Stimulated activated CD4-positive, alpha-beta T cell treated with anti-CD3 and anti-CD28 coated beads, Interleukin-1b, Interleukin-23, amount 100 ng/mL, for 4 hours (primary cell): Measurements from ENCODE around the gene LIMS2.

Experiments used
- DNase-seq, 2 donors: peaks; one replicate each; pipeline ENCODE4 v3.0.0-alpha.2; 2020; ENCODE audit warnings: low read depth in 2 of 2

LIMS2 gene

GRCh38 chr2:127605691-127606263, 69.6 kb downstream of the LIMS2 start:
- DNase-seq: no peak

DNA sequence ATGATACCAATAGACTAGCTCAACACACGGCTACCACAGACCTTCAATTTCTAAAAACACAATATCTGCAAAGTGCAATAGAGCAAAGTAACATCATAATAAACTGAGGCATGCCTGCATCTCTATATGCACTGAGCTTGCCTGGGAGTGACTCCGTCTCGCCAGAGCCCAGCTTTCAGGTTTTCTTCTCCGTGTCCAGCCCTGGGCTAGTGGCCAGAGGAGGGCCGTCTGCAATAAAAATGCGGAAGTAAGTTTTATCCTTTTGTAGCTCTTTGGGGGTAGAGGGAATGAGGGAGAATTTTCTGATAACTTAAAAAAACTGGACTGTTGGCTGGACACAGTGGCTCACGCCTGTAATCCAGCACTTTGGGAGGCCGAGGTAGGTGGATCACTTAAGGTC, 70.3 kb downstream of the LIMS2 start:
- no peak for DNase-seq

- no peak for DNase-seq
Measured at GRCh38 chr2:127599211-127599610, 76.1 kb downstream of the LIMS2 start.

DNA sequence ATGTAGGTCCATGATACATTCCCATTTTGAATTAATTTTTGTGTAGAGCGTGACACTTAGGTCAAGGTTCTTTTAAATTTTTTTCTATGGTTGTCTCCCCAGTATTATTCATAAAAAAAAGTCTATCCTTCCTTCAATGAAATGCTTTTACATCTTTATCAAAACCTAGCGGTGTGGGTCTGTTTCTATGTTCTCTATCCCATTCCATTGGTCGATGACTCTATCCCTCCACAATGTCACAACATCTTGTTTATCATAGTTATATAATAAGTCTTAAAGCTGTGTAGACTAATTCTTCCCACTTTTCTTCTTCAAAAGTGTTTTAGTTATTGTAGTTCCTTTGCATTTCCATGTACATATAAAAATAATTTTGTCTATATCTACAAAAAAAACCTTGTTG, 76.6 kb downstream of the LIMS2 start:
- no peak for DNase-seq

GRCh38 chr2:127597984-127598380, 77.3 kb downstream of the LIMS2 start:
- DNase-seq: no peak

GRCh38 chr2:127597046-127597983, 78.0 kb downstream of the LIMS2 start:
- no peak for DNase-seq

DNA sequence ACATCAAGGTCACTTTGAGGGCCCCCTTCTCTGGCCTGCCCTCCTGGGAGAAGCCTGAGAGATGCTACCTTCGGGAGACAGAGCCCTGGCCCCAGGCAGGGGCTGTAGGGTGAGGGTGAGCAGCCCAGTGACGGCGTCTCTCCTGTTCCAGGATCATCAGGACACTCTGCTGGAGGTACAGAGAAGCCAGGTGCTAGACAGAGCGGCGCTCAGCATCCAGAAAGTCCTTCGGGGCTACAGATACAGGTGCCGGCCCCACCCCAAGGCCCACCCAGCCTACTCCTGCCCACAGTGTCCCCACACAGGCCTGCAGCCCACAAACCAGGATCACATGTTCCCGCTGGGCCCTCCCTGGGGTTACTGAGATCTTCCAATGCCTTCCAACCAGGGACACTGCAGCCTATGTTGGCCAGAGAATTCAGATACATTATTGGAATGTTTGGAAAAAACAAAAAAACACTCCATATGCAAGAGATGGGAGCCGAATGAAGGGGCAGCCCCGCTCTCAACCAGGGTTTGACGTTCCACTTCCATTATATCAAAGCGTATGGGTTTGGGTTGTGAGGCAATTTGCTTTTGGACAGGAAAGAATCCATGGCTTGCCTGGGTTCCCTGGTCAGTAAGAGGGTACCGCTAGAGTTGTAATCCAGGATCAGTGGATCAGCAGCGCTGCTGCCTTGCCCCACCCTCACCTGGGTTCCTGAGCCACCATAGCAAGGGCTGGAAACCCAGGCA, 78.9 kb downstream of the LIMS2 start:
- DNase-seq: no peak

- DNase-seq: no peak
Measured at GRCh38 chr2:127594116-127594591, 81.2 kb downstream of the LIMS2 start.

GRCh38 chr2:127593228-127594115, 81.9 kb downstream of the LIMS2 start:
- DNase-seq: no peak

GRCh38 chr2:127592761-127593227, 82.5 kb downstream of the LIMS2 start:
- no peak for DNase-seq

DNA sequence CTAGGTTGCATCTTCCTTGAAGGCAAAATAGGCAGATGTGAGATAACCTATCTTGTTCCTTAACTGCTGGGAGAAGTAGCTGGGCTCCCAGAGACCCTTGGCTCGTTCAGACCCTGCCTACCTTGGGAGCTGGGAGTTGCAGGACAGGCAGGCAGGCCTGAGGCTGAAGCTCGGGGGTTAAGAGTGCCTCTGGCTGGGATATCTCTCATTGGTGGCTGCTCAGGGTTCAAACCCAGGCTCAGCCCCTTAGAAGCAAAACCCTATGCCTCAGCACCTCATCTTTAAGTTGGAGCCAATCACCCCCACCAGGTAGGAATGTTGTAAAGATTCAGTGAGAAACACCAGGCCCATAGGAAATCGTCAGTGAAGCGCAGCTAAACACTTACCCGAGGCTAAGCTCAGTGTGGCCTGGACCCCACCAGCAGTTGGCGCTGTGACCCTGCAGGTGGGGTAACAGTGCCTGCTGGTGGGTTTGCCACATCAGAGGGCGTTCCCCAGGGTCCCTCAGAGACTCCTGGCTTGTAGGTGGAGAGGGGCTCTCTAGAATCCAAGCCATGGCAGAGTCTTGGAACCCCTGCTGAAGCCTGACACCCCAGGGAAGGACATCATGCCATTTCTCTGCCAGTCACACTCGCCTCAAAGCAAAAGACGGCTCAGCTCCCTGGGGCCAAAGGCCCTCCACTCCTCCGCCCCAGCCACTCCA, 84.0 kb downstream of the LIMS2 start:
- DNase-seq: peak; percentile 42 to 61

- no peak for DNase-seq
Measured at GRCh38 chr2:127590386-127591190, 84.7 kb downstream of the LIMS2 start.

DNA sequence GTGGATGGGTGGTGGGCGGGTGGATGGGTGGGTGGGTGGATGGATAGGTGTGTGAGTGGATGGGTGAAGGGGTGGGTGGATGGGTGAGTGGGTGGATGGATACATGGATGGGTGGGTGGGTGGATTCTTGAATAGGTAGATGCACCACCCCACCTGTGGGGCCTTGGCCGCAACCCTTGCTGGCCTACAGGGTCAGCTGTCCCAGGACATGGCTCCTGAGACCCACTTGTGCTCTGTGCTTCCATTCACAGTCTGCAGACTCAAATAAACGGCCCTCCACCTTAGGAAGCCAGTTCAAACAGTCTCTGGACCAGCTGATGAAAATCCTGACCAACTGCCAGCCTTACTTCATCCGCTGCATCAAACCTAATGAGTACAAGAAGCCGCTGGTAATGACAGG, 85.5 kb downstream of the LIMS2 start:
- DNase-seq: no peak

DNA sequence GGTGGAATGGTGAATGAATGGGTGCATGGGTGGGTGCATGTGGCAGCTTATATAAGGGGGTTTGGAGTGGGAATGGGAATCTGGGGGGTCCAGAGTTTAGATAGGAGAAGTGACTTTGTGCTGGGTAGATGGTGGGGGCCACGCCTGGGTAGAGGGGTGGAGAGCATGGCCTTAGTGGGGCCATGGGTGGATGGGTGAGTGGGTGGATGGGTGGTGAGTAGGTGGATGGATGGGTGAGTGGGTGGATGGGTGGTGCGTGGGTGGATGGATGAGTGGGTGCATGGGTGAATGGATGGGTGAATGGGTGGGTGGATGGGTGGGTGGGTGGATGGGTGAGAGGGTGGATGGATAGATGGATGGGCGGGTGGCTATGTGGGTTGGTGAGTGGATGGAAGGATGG, 86.0 kb downstream of the LIMS2 start:
- no peak for DNase-seq
